SK-N-MC (cell line): Measurements from ENCODE around the gene EGFL8.

Source experiments
- EZH2 ChIP-seq: fragments of 200-600 bp; sonication (generic); IDR thresholded peaks from one replicate; pipeline ENCODE4 v1.6.1; 2017; ENCODE audit warnings: antibody characterized with exemption
- POLR2AphosphoS5 ChIP-seq: IDR thresholded peaks from 2 replicates; pipeline ENCODE4 v1.6.1; 2012; ENCODE audit warnings: mild to moderate bottlenecking, low read depth, low read length, borderline replicate concordance

DNA sequence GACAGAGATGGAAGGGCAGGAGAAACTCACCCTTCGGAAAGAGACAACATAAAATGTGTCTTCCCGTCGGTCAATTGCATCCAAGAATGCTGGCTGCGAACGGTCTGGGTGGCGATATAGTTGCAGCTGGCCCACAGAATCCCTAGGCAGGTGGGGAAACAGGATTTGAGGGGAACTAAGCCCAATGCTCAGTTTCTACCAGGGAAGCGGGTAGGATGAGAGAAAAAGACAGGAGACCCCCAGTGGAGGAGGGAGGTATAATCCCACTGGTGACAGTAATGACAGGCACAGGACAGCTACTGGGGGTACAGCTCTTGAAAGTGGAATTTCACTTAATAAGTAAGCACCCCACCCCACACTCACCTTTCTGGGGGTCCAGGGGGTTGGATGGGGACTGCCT lies 47.7 kb upstream of the EGFL8 start:
- TF ChIP-seq EZH2 (no peak), POLR2AphosphoS5 (no peak)
